Transverse colon (tissue), 4 donors: Measurements from ENCODE around the gene FCHSD2. TPM values are rescaled to one million over a fixed set of nuclear protein-coding genes. Genes with fewer than 3 reads are reported as not detected.
A peak's percentile ranks its signal among the peaks of the same experiment; 100 is the strongest.
"Not testable (repeated sequence)": the region's sequence is repeated elsewhere in the genome, so short reads cannot be mapped to it uniquely, and the experiment has no call there.

Experiments used
- DNase-seq: peaks from one replicate; pipeline ENCODE4 v3.0.0-alpha.2; 2019
- H3K27ac ChIP-seq, 4 donors: fragments of 200-600 bp; sonication (generic); 2 replicates each; pipeline ENCODE4 v1.5.1; 2016 to 2018; ENCODE audit warnings: inconsistent platforms in 4 of 4
- H3K27me3 ChIP-seq: fragments of 200-600 bp; sonication (generic); 2 replicates; pipeline ENCODE4 v1.5.1; 2017; ENCODE audit warnings: inconsistent platforms
- H3K36me3 ChIP-seq, 4 donors: fragments of 200-600 bp; sonication (generic); 2 replicates each; pipeline ENCODE4 v1.5.1; 2017 to 2019; ENCODE audit warnings: inconsistent platforms in 4 of 4
- H3K4me1 ChIP-seq, 4 donors: fragments of 200-600 bp; sonication (generic); 2 replicates each; pipeline ENCODE4 v1.5.1; 2017 to 2020; ENCODE audit warnings: inconsistent platforms in 4 of 4
- H3K4me3 ChIP-seq, 4 donors: fragments of 200-600 bp; sonication (generic); 1 replicate in 1 of 4; 2 replicates in 3 of 4; pipeline versions ENCODE4 v1.5.1 to v1.6.1; 2017 to 2019; ENCODE audit warnings: inconsistent platforms in 4 of 4
- H3K9me3 ChIP-seq, 2 donors: fragments of 200-600 bp; sonication (generic); 2 replicates each; pipeline ENCODE4 v1.5.1; 2017 to 2019; ENCODE audit warnings: inconsistent platforms in 2 of 2
- EP300 ChIP-seq: sonication (generic); formaldehyde crosslinking; IDR thresholded peaks from one replicate; pipeline ENCODE4 v1.6.1; 2017; ENCODE audit warnings: antibody characterized with exemption, low read depth
- POLR2A ChIP-seq: fragments of 450-650 bp; IDR thresholded peaks from one replicate; pipeline ENCODE4 v1.6.1; 2016; ENCODE audit warnings: antibody characterized with exemption, mild to moderate bottlenecking, moderate library complexity
- POLR2AphosphoS5 ChIP-seq, 3 donors: sonication (generic); formaldehyde crosslinking; IDR thresholded peaks; one replicate each; pipeline ENCODE4 v1.6.1; 2016; ENCODE audit warnings: antibody characterized with exemption in 3 of 3
- WGBS, 2 donors: methylation state at CpG; one replicate each; pipeline ENCODE4 v1.1.5; 2018; ENCODE audit warnings: low coverage in 1 of 2; 5-methylcytosine and 5-hydroxymethylcytosine counted together
- in situ Hi-C, 4 donors: fragments of 200-750 bp; cut with MboI; loops; one replicate each; pipeline versions ENCODE4 v1.15.0 to v1.15.1; 2017; ENCODE audit warnings: low sequenced_read_pairs in 3 of 4, low pct_ligation_motif_present in 1 of 4, low pct_unique_long_range_greater_than_20kb in 1 of 4
- intact Hi-C: fragments of 100-400 bp; cut with DNase I; formaldehyde crosslinking; loops from one replicate; pipeline ENCODE4 v1.15.1; 2023; ENCODE audit warnings: low total_unique reads
- total RNA-seq, 4 donors: library from RNA; depleted of rRNA; stranded (reverse); fragments of >200 nt; gene quantifications; one replicate each; pipeline ENCODE4 v1.1.0, GENCODE V29; 2016
- TF ChIP-seq, protein P1 (sequence below), 5 experiments: fragments of 200-600 bp in 3 of 5; fragments of 450-650 bp in 2 of 5; sonication (generic) in 3 of 5; IDR thresholded peaks; 1 replicate in 2 of 5; 2 replicates in 3 of 5; pipeline ENCODE4 v1.5.1; 2016 to 2017; ENCODE audit warnings: antibody characterized with exemption in 5 of 5, inconsistent platforms in 3 of 5, mild to moderate bottlenecking in 2 of 5, moderate library complexity in 1 of 5

Gene FCHSD2
- total RNA-seq, 4 donors from 2014 or later: 9.1 to 15.9 (median 15.0) TPM

DNA sequence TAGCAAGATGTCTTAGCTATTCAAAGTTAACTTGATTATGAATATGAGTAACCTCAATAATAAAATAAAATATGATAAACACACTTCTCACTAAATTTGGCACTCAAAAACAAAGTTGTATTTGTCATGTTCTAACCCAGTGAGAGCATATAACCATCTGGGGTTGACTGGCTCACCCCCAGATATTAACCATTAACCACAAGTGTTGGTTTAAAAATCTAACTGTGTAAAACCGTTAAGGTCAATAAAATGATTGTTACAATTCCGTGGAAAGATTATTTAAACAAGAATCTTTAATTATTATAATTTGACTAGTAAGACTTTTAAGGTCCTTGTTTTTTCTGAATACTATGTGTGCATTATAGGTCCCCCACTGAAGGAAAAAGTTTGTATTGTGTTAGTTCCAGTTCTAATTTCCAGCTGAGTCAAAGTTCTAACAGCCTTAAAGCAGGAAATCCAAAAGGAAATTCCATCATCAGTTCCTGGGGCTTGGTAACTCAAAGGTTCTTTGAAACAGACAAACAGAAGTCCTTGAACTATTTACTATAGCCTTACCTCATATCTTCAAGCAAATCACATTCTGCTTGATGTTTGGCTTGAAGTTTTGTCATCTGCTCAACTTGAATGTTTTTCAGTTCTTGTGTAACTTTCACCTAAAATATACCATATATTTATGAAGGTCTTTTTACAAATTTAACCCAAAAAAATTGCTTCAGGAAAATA, 2.5 kb downstream of the FCHSD2 start:
- DNase-seq: no peak
- in situ Hi-C loops: no loop called here
- H3K4me1 ChIP-seq: peaks cover 9 to 50% (median 17%) of the 10 kb centered on the region in 4 donors
- H3K4me3 ChIP-seq: peak overlapping the region in 2 of 4 donors; percentile 74 to 77
- no peak for TF ChIP-seq POLR2A
- TF ChIP-seq, protein P1, sequence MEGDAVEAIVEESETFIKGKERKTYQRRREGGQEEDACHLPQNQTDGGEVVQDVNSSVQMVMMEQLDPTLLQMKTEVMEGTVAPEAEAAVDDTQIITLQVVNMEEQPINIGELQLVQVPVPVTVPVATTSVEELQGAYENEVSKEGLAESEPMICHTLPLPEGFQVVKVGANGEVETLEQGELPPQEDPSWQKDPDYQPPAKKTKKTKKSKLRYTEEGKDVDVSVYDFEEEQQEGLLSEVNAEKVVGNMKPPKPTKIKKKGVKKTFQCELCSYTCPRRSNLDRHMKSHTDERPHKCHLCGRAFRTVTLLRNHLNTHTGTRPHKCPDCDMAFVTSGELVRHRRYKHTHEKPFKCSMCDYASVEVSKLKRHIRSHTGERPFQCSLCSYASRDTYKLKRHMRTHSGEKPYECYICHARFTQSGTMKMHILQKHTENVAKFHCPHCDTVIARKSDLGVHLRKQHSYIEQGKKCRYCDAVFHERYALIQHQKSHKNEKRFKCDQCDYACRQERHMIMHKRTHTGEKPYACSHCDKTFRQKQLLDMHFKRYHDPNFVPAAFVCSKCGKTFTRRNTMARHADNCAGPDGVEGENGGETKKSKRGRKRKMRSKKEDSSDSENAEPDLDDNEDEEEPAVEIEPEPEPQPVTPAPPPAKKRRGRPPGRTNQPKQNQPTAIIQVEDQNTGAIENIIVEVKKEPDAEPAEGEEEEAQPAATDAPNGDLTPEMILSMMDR (IDR thresholded peaks at IDR 0.05): no peak
- H3K27ac ChIP-seq: peak overlapping the region; percentile 93 to 98 (median 96)
- no peaks in the 10 kb centered on the region for H3K36me3 ChIP-seq
- WGBS, 2 donors: 0 to 11% methylated on average over 2 of the region's 2 CpGs
- intact Hi-C loops: loop anchor here (5.0 kb wide), 1 partner anchor 38 kb away; no protein-coding TSS in a partner anchor
- H3K9me3 ChIP-seq: no peaks in the 10 kb centered on the region
- H3K27me3 ChIP-seq: no peaks in the 10 kb centered on the region

DNA sequence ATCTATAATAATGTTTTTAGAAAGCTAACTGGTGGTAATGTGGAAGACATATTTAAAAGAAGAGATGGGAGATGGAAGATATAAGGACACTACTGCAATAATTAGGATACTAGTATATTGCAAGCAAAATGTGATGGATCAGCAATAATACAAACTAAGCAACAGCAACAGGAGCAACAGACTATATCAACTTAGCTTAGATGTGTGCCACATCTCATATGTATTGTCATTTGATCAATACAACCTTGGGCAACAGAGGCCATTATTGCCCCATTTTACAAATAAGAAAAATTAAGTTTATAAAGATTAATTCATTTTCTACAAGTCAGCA, 4.2 kb downstream of the FCHSD2 start:
- TF ChIP-seq POLR2A (no peak), EP300 (no peak), POLR2AphosphoS5 (IDR thresholded peaks at IDR 0.05) (no peak)
- TF ChIP-seq, protein P1 (IDR thresholded peaks at IDR 0.05): no peak
- Histone ChIP-seq H3K9me3 (no peaks in the 10 kb centered on the region), H3K4me3 (no peak overlapping the region), H3K4me1 (peaks cover 0 to 38% (median 6%) of the 10 kb centered on the region in 4 donors), H3K27ac (no peak overlapping the region), H3K27me3 (no peaks in the 10 kb centered on the region), H3K36me3 (no peaks in the 10 kb centered on the region)
- no peak for DNase-seq
- intact Hi-C loops (no loop called here), in situ Hi-C loops (no loop called here)

DNA sequence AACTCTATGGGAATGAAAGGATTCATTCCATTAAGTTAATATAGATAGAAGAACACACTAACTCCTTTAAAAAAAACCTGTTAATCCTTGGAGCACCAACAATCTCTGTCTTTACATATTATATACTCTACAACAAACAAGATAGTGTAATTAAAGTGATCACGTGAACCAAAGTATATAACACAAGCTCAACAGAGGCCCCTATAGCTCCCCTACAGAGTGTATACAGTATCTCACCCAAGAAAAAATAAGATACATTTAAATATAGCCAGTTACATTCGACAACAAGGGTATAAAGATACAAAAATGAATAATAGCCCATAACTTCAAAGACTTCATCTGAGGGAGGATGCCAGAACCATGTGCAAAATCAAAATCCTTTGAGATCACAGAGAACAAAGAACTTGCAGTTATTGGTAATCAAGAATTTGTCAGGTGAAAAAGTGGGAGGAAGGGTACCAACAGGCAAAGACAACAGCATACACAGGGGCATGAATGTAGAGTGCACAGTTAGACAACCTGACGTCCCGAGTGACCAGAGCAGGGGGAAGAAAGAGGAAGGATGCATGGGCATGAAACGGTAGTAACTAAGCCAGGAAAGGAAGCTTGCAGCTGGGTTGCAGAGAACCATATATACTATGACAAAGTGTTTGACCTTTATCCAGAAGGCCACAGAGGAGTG, 4.7 kb downstream of the FCHSD2 start:
- Histone ChIP-seq H3K27me3 (no peaks in the 10 kb centered on the region), H3K27ac (no peak overlapping the region), H3K4me3 (no peak overlapping the region), H3K9me3 (no peaks in the 10 kb centered on the region), H3K36me3 (no peaks in the 10 kb centered on the region), H3K4me1 (peaks cover 0 to 37% (median 5%) of the 10 kb centered on the region in 4 donors)
- 59 to 76% methylated on average over 5 of the region's 5 CpGs for WGBS, 2 donors
- no peak for TF ChIP-seq POLR2A
- TF ChIP-seq, protein P1 (IDR thresholded peaks at IDR 0.05): no peak
- TF ChIP-seq POLR2AphosphoS5 (IDR thresholded peaks at IDR 0.05): no peak
- no peak for TF ChIP-seq EP300
- intact Hi-C loops: no loop called here
- in situ Hi-C loops: no loop called here
- no peak for DNase-seq

DNA sequence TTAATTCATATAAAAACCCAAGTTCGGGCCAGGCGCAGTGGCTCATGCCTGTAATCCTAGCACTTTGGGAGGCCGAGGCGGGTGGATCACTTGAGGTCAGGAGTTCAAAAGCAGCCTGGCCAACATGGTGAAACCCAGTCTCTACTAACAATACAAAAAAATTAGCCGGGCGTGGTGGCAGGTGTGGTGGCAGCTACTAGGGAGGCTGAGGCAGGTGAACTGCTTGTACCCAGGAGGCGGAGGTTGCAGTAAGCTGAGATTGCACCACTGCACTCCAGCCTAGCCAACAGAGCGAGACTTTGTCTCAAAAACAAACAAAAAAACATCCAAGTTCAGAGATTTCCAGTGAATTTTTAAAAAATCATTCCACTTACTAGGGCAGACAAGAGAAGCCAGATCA, 5.4 kb downstream of the FCHSD2 start:
- 84 to 93% methylated on average over 5 to 8 of the region's 8 CpGs for WGBS, 2 donors
- peaks cover 0 to 37% (median 5%) of the 10 kb centered on the region in 4 donors for H3K4me1 ChIP-seq
- H3K27ac ChIP-seq, intact Hi-C loops, in situ Hi-C loops, H3K9me3 ChIP-seq, H3K36me3 ChIP-seq, H3K27me3 ChIP-seq, DNase-seq, H3K4me3 ChIP-seq: not testable (repeated sequence)
